K562 (cell line): ENCODE measurements around the gene PGA3. TPM values are rescaled to one million over a fixed set of nuclear protein-coding genes. Genes with fewer than 3 reads are reported as not detected.

Source experiments
- ATAC-seq: fragments of 200-7000 bp; cut with Tn5 transposase; 3 replicates; pipeline ENCODE4 v1.9.1; 2020; ENCODE audit warnings: moderate library complexity
- BruUV-seq: library from RNA; stranded (reverse); fragments of 400-500 nt; replicated peaks from 2 replicates; lab custom pipeline; 2021; lab: Mats Ljungman, UMichigan
- CTCF ChIA-PET: fragments of 300-600 bp; formaldehyde crosslinking; extraction: SDS; loops from one replicate; lab custom pipeline; 2021; ENCODE audit warnings: low intra/inter-chr PET ratio; lab: Yijun Ruan, JAX
- POLR2A ChIA-PET: fragments of 300-600, 350-650 bp; sonication (Branson Sonifier 250); formaldehyde crosslinking; extraction: SDS; loops from one replicate; lab custom pipeline; 2021; ENCODE audit warnings: antibody characterized with exemption, inconsistent platforms; lab: Yijun Ruan, JAX
- DNase-seq, 4 experiments: peaks; one replicate each; pipeline versions ENCODE4 v3.0.0 to v3.0.0-alpha.2; 2011 to 2018; ENCODE audit warnings: low spot score in 3 of 4, mixed read lengths in 3 of 4; ENCODE audit errors: extremely low read depth in 1 of 4
- FAIRE-seq: peaks from 2 replicates; lab custom pipeline; 2011; peaks lifted over from hg19 to GRCh38; lab: Jason Lieb, UNC
- H2AFZ ChIP-seq: 2 replicates; pipeline ENCODE4 v1.6.0; 2011; ENCODE audit warnings: low read depth, low read length, control low read depth, inconsistent platforms
- H3K27ac ChIP-seq: fragments of 200-600 bp; 3 replicates; pipeline ENCODE4 v1.8.0; 2011; ENCODE audit warnings: low read depth, mild to moderate bottlenecking, control low read depth, inconsistent platforms, low read length, moderate library complexity, mixed read lengths; ENCODE audit errors: extremely low read depth
- H3K27me3 ChIP-seq, 2 experiments: fragments of 300-600 bp in 1 of 2; 2 replicates in 1 of 2; 3 replicates in 1 of 2; pipeline versions ENCODE4 v1.6.0 to v1.8.0; 2011; ENCODE audit warnings: inconsistent platforms in 2 of 2, low read length in 2 of 2, mild to moderate bottlenecking in 1 of 2, mixed read lengths in 1 of 2, moderate library complexity in 1 of 2; ENCODE audit not compliant: control insufficient read depth in 2 of 2, insufficient read depth in 2 of 2
- H3K36me3 ChIP-seq: fragments of 300-600 bp; 3 replicates; pipeline ENCODE4 v1.8.0; 2011; ENCODE audit warnings: mild to moderate bottlenecking, low read length, inconsistent platforms; ENCODE audit not compliant: control insufficient read depth, insufficient read depth
- H3K4me1 ChIP-seq, 2 experiments: fragments of 200-600 bp in 1 of 2; replicated peaks in 1 of 2; 2 replicates in 1 of 2; 3 replicates in 1 of 2; pipeline versions ENCODE4 v1.5.1 to v1.8.0; 2011; ENCODE audit warnings: inconsistent platforms in 2 of 2, low read length in 2 of 2, mild to moderate bottlenecking in 1 of 2, mixed read lengths in 1 of 2, moderate library complexity in 1 of 2; ENCODE audit not compliant: control insufficient read depth in 2 of 2, insufficient read depth in 2 of 2
- H3K4me2 ChIP-seq: 2 replicates; pipeline ENCODE4 v1.6.1; 2011; ENCODE audit warnings: low read length, control low read depth, inconsistent platforms, mixed read lengths; ENCODE audit not compliant: insufficient read depth
- H3K4me3 ChIP-seq: fragments of 200-600 bp; sonication (generic), shearing (Covaris generic); 2 replicates; pipeline ENCODE4 v1.5.1; 2016; ENCODE audit warnings: control low read depth, inconsistent platforms
- H3K79me2 ChIP-seq: fragments of 200-600 bp; 3 replicates; pipeline ENCODE4 v1.8.0; 2011; ENCODE audit warnings: low read length, inconsistent platforms; ENCODE audit not compliant: control insufficient read depth, insufficient read depth
- H3K9ac ChIP-seq, 2 experiments: 2 replicates each; pipeline versions ENCODE4 v1.6.0 to v1.6.1; 2011; ENCODE audit warnings: low read depth in 2 of 2, low read length in 2 of 2, control low read depth in 1 of 2, inconsistent platforms in 1 of 2, mild to moderate bottlenecking in 1 of 2, mixed read lengths in 1 of 2; ENCODE audit not compliant: insufficient read depth in 1 of 2
- H3K9me1 ChIP-seq: one replicate; pipeline ENCODE4 v1.6.0; 2011; ENCODE audit warnings: inconsistent platforms, mild to moderate bottlenecking, low read length, moderate library complexity; ENCODE audit not compliant: control insufficient read depth, insufficient read depth
- H3K9me3 ChIP-seq: replicated peaks from 2 replicates; pipeline ENCODE4 v1.5.1; 2011; ENCODE audit warnings: low read depth, low read length, inconsistent platforms; ENCODE audit not compliant: control insufficient read depth, insufficient read depth
- H4K20me1 ChIP-seq: replicated peaks from 2 replicates; pipeline ENCODE4 v1.6.1; 2011; ENCODE audit warnings: low read length, inconsistent platforms, mixed read lengths; ENCODE audit not compliant: control insufficient read depth, insufficient read depth
- CC2D1A ChIP-seq: fragments of 450-650 bp; IDR thresholded peaks from 2 replicates; pipeline ENCODE4 v1.6.1; 2017; ENCODE audit warnings: mild to moderate bottlenecking
- EZH2 ChIP-seq: IDR thresholded peaks from 2 replicates; pipeline ENCODE4 v1.6.1; 2012; ENCODE audit warnings: low read depth, mild to moderate bottlenecking, inconsistent platforms, low read length, borderline replicate concordance
- FOXK2 ChIP-seq, 2 experiments: fragments of 450-650 bp; IDR thresholded peaks in 1 of 2; conservative IDR thresholded peaks in 1 of 2; 2 replicates each; pipeline ENCODE4 v1.6.1; 2016; ENCODE audit warnings: low read depth in 2 of 2, mild to moderate bottlenecking in 1 of 2
- POLR3A ChIP-seq: IDR thresholded peaks from 2 replicates; pipeline ENCODE4 v1.6.1; 2011; ENCODE audit warnings: borderline replicate concordance, mild to moderate bottlenecking, moderate library complexity; ENCODE audit not compliant: insufficient read length, insufficient read depth; ENCODE audit errors: extremely low read depth
- SMC3 ChIP-seq: conservative IDR thresholded peaks from 2 replicates; pipeline ENCODE4 v1.6.1; 2011; ENCODE audit warnings: low read depth, low read length, improper control_type of control experiment; ENCODE audit not compliant: insufficient read depth
- STAG1 ChIP-seq: sonication (generic); formaldehyde crosslinking; IDR thresholded peaks from 2 replicates; pipeline ENCODE4 v1.5.0; 2020; ENCODE audit warnings: missing genetic modification reagents, borderline replicate concordance
- TEAD4 ChIP-seq, 2 experiments: sonication (generic) in 1 of 2; formaldehyde crosslinking in 1 of 2; IDR thresholded peaks; 2 replicates each; pipeline versions ENCODE4 v1.6.1 to v1.8.0; 2012 to 2022; ENCODE audit warnings: borderline replicate concordance in 1 of 2, inconsistent platforms in 1 of 2, low read length in 1 of 2, mild to moderate bottlenecking in 1 of 2, missing genetic modification reagents in 1 of 2
- ZNF830 ChIP-seq: fragments of 250-450 bp; sonication (Bioruptor Pico); IDR thresholded peaks from 2 replicates; pipeline ENCODE4 v1.5.0; 2021; ENCODE audit warnings: mild to moderate bottlenecking
- WGBS: fragments of 100-300 bp; shearing (Covaris generic); methylation state at CpG from one replicate; pipeline ENCODE4 v1.1.6; 2016; ENCODE audit warnings: low coverage, mixed read lengths; ENCODE audit not compliant: insufficient coverage; ENCODE audit errors: missing lambda C conversion rate; 5-methylcytosine and 5-hydroxymethylcytosine counted together
- in situ Hi-C: fragments of 300-500 bp; cut with MboI; formaldehyde crosslinking; loops from 4 replicates; pipeline ENCODE4 v1.15.0; 2018; ENCODE audit warnings: inconsistent platforms, mixed read lengths
- intact Hi-C: fragments of 100-400 bp; cut with micrococcal nuclease; formaldehyde crosslinking; loops from 2 replicates; pipeline ENCODE4 v1.14.2; 2022
- polyA plus RNA-seq, 8 experiments: library from polyadenylated mRNA; depleted of rRNA in 4 of 8; stranded (reverse) in 5 of 8; unstranded in 3 of 8; fragments of >200 nt; fragmentation: Nextera tagmentation in 2 of 8; fragmentation: Illumina TruSeq in 1 of 8; extraction: Ambion mirVana in 2 of 8; extraction: Trizol in 1 of 8; gene quantifications; 2 replicates each; pipeline versions ENCODE4 v1.2.1 to v1.2.3, GENCODE V29; 2011 to 2014; ENCODE audit warnings: inconsistent platforms in 1 of 8, missing spikeins in 1 of 8
- total RNA-seq, 7 experiments: library from RNA; depleted of rRNA in 6 of 7; stranded (reverse); fragments of >200 nt in 6 of 7; fragmentation: Illumina TruSeq in 2 of 7; extraction: Trizol in 2 of 7; gene quantifications; 2 replicates each; pipeline versions ENCODE4 v1.2.1 to v1.2.3, GENCODE V29; 2011 to 2021; ENCODE audit warnings: low replicate concordance in 1 of 7
- TF ChIP-seq, protein P1 (sequence below): sonication (generic); formaldehyde crosslinking; IDR thresholded peaks from 2 replicates; pipeline ENCODE4 v1.8.0; 2022; ENCODE audit warnings: mild to moderate bottlenecking, missing genetic modification reagents

Gene PGA3
- total and polyA plus RNA-seq, 9 of the 15 experiments (the other 6 are each of a cell fraction or from before 2014, with no cell fraction given), result 0.15 to 0.18 (median 0.18) TPM; not detected in 6

DNA sequence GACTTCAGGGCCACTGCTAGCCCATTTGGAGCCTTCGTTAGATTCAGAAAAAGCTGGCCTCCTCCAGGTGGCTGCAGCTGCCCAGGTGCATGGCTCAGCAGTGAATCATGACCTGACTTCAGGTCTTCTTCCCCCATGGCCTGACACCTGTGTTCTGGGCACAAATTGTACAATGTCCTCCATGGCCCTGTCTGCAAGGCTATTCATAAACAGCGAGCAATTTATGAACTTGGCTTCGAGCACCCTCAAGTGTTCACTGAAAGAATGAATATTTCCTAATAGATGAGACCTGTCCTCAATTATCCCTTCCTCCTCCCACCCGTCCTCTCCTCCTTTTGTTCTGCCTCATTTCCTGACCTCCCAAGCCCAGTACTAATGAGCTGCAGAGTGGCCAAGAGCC, 29.9 kb upstream of the PGA3 start (continued):
- TF ChIP-seq SMC3 (peak; percentile 37), CC2D1A (peak; percentile 17; the same call in 1 of the 2 replicates), EZH2 (0 out of 2 replicates have a peak, but pooled peaks have one; percentile 53), FOXK2 (conservative IDR thresholded peaks at IDR 0.05 in 1 of 2, IDR thresholded peaks at IDR 0.05 in 1 of 2; ENCODE audit: low read depth in 2 of 2) (peak in 1 of 2 experiments; percentile 19; a peak in 2 of 4 replicates), STAG1 (CRISPR knock-in tag) (peak; percentile 60; the same call in 1 of the 2 replicates), TEAD4 (IDR thresholded peaks at IDR 0.05; ENCODE audit: low read length) (no peak), TEAD4 (CRISPR knock-in tag; IDR thresholded peaks at IDR 0.05; ENCODE audit: borderline replicate concordance) (no peak), POLR3A (no peak)

DNA sequence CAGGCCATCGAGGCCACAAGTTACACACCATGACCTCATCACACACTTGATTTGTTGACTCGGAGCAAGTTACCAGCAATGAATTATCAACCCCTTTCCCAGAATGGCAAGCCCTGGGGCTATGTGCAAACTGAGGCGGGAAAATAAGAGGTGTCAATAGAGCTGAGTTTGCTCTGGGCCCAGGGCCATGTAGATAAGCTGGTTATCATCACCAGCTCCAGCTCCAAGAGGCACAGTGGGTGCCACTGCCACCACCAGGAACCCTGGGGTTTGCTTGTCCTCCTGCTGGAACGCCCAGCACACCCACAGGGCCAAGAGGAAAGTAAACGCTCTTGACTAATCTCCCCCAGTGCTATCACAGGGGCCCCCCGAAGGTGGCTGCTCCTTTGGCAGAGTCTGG, 29.0 kb upstream of the PGA3 start:
- no peak for DNase-seq
- POLR2A ChIA-PET, result interaction anchor here (0.7 kb wide), 2 partner anchors 234 to 384 kb away, joined by 3 to 4 read pairs; no protein-coding TSS in a partner anchor
- FAIRE-seq, result no peak
- H3K9me3 ChIP-seq, result peaks cover 5% of the 10 kb centered on the region; the same call in 1 of the 2 replicates
- intact Hi-C loops, result no loop called here
- no peaks in the 10 kb centered on the region for H3K9me1 ChIP-seq
- H2AFZ ChIP-seq, result no peak overlapping the region
- H3K4me1 ChIP-seq, result no peaks in the 10 kb centered on the region; a peak in 1 of 5 replicates
- CTCF ChIA-PET, result interaction anchor here (0.7 to 1.9 kb wide), 5 partner anchors 44 to 398 kb away, joined by 3 to 17 read pairs (median 4); no protein-coding TSS in a partner anchor
- H3K9ac ChIP-seq, result no peak overlapping the region
- no peak overlapping the region for H3K4me2 ChIP-seq
- no peak overlapping the region for H3K27ac ChIP-seq
- in situ Hi-C loops, result no loop called here
- peaks cover 29 to 46% of the 10 kb centered on the region in 2 experiments for H3K27me3 ChIP-seq
- BruUV-seq, result no TSS peak
- no peak for ATAC-seq
- H3K79me2 ChIP-seq, result no peaks in the 10 kb centered on the region
- 2% methylated on average over 6 of the region's 6 CpGs for WGBS
- TF ChIP-seq, protein P1, sequence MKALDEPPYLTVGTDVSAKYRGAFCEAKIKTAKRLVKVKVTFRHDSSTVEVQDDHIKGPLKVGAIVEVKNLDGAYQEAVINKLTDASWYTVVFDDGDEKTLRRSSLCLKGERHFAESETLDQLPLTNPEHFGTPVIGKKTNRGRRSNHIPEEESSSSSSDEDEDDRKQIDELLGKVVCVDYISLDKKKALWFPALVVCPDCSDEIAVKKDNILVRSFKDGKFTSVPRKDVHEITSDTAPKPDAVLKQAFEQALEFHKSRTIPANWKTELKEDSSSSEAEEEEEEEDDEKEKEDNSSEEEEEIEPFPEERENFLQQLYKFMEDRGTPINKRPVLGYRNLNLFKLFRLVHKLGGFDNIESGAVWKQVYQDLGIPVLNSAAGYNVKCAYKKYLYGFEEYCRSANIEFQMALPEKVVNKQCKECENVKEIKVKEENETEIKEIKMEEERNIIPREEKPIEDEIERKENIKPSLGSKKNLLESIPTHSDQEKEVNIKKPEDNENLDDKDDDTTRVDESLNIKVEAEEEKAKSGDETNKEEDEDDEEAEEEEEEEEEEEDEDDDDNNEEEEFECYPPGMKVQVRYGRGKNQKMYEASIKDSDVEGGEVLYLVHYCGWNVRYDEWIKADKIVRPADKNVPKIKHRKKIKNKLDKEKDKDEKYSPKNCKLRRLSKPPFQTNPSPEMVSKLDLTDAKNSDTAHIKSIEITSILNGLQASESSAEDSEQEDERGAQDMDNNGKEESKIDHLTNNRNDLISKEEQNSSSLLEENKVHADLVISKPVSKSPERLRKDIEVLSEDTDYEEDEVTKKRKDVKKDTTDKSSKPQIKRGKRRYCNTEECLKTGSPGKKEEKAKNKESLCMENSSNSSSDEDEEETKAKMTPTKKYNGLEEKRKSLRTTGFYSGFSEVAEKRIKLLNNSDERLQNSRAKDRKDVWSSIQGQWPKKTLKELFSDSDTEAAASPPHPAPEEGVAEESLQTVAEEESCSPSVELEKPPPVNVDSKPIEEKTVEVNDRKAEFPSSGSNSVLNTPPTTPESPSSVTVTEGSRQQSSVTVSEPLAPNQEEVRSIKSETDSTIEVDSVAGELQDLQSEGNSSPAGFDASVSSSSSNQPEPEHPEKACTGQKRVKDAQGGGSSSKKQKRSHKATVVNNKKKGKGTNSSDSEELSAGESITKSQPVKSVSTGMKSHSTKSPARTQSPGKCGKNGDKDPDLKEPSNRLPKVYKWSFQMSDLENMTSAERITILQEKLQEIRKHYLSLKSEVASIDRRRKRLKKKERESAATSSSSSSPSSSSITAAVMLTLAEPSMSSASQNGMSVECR (CRISPR knock-in tag), result no peak
- no peak for TF ChIP-seq ZNF830
- H3K4me3 ChIP-seq, result no peak overlapping the region
- H3K36me3 ChIP-seq, result no peaks in the 10 kb centered on the region
- no peaks in the 10 kb centered on the region for H4K20me1 ChIP-seq
